Tibial nerve (tissue), 4 donors: Measurements from ENCODE around the gene RNASEH2B. TPM values are rescaled to one million over a fixed set of nuclear protein-coding genes. Genes with fewer than 3 reads are reported as not detected.

Experiments used
- DNase-seq, 2 donors: peaks; one replicate each; pipeline ENCODE4 v3.0.0-alpha.2; 2019; ENCODE audit warnings: low spot score in 2 of 2
- H3K27ac ChIP-seq, 4 donors: fragments of 200-600 bp; sonication (generic) in 3 of 4; one replicate each; pipeline ENCODE4 v1.5.1; 2017 to 2019; ENCODE audit warnings: mild to moderate bottlenecking in 1 of 4
- H3K27me3 ChIP-seq, 2 donors: fragments of 200-600 bp; sonication (generic) in 1 of 2; one replicate each; pipeline versions ENCODE4 v1.5.1 to v1.6.0; 2017 to 2019
- H3K36me3 ChIP-seq, 3 donors: fragments of 200-600 bp; sonication (generic); one replicate each; pipeline ENCODE4 v1.5.1; 2018 to 2019
- H3K4me1 ChIP-seq, 4 donors: fragments of 200-600 bp; sonication (generic) in 3 of 4; one replicate each; pipeline ENCODE4 v1.5.1; 2017 to 2019
- H3K4me3 ChIP-seq, 4 donors: fragments of 200-600 bp; sonication (generic) in 3 of 4; one replicate each; pipeline ENCODE4 v1.5.1; 2017 to 2019; ENCODE audit warnings: mild to moderate bottlenecking in 1 of 4, moderate library complexity in 1 of 4
- H3K9me3 ChIP-seq, 4 donors: fragments of 200-600 bp; sonication (generic) in 3 of 4; one replicate each; pipeline ENCODE4 v1.5.1; 2017 to 2019
- EP300 ChIP-seq, 2 donors: sonication (generic); formaldehyde crosslinking; IDR thresholded peaks; one replicate each; pipeline ENCODE4 v1.6.1; 2017; ENCODE audit warnings: antibody characterized with exemption in 2 of 2, mild to moderate bottlenecking in 1 of 2
- POLR2A ChIP-seq, 2 donors: fragments of 450-650 bp; IDR thresholded peaks; one replicate each; pipeline ENCODE4 v1.6.1; 2017; ENCODE audit warnings: antibody characterized with exemption in 2 of 2, mild to moderate bottlenecking in 2 of 2, moderate library complexity in 2 of 2
- WGBS, 2 donors: methylation state at CpG; one replicate each; pipeline ENCODE4 v1.1.5; 2018; 5-methylcytosine and 5-hydroxymethylcytosine counted together
- total RNA-seq, 4 donors: library from RNA; depleted of rRNA; stranded (reverse); fragments of >200 nt; gene quantifications; one replicate each; pipeline ENCODE4 v1.1.0, GENCODE V29; 2016
- TF ChIP-seq, protein P1 (sequence below), 5 experiments: fragments of 200-600 bp in 3 of 5; fragments of 450-650 bp in 2 of 5; sonication (generic) in 3 of 5; IDR thresholded peaks; one replicate each; pipeline ENCODE4 v1.5.1; 2016 to 2019; ENCODE audit warnings: antibody characterized with exemption in 5 of 5, mild to moderate bottlenecking in 3 of 5, moderate library complexity in 2 of 5

RNASEH2B gene
- total RNA-seq: 100 to 1,000 TPM in 1 of 4 donors, 10 to 100 TPM in 3; 52.5 to 104 (median 76.5) TPM

GRCh38 chr13:50909605-50910484 lies at the start of gene RNASEH2B:
Gene RNASEH2B (plus strand): TSS chr13:50909791. CDS start chr13:50910077, 286 bp downstream.
- Histone ChIP-seq H3K4me3 (peak within 1 kb of the TSS; percentile 63 to 95 (median 90)), H3K9me3 (no peaks in the 10 kb centered on the region), H3K36me3 (no peaks in the 10 kb centered on the region), H3K27me3 (no peaks in the 10 kb centered on the region), H3K27ac (peak within 1 kb of the TSS; percentile 81 to 95 (median 94)), H3K4me1 (peaks cover 0 to 52% (median 19%) of the 10 kb centered on the region in 4 donors)
- TF ChIP-seq, protein P1, sequence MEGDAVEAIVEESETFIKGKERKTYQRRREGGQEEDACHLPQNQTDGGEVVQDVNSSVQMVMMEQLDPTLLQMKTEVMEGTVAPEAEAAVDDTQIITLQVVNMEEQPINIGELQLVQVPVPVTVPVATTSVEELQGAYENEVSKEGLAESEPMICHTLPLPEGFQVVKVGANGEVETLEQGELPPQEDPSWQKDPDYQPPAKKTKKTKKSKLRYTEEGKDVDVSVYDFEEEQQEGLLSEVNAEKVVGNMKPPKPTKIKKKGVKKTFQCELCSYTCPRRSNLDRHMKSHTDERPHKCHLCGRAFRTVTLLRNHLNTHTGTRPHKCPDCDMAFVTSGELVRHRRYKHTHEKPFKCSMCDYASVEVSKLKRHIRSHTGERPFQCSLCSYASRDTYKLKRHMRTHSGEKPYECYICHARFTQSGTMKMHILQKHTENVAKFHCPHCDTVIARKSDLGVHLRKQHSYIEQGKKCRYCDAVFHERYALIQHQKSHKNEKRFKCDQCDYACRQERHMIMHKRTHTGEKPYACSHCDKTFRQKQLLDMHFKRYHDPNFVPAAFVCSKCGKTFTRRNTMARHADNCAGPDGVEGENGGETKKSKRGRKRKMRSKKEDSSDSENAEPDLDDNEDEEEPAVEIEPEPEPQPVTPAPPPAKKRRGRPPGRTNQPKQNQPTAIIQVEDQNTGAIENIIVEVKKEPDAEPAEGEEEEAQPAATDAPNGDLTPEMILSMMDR (IDR thresholded peaks at IDR 0.05): peak in 1 of 5 experiments; percentile 9
- TF ChIP-seq EP300 (IDR thresholded peaks at IDR 0.05): peak in 1 of 2 donors; percentile 62
- TF ChIP-seq POLR2A (IDR thresholded peaks at IDR 0.05): peak in 1 of 2 donors; percentile 54
- peak; percentile 30 to 41 for DNase-seq
- 0 to 1% methylated on average over 10 to 48 of the region's 107 CpGs for WGBS, 2 donors

- H3K4me1 ChIP-seq: peaks cover 0 to 5% (median 0%) of the 10 kb centered on the region in 4 donors
- peaks cover 0 to 25% (median 6%) of the 10 kb centered on the region in 4 donors for H3K9me3 ChIP-seq
- no peaks in the 10 kb centered on the region for H3K36me3 ChIP-seq
- 94 to 100% methylated on average over 1 of the region's 1 CpG for WGBS, 2 donors
- H3K27ac ChIP-seq: no peak overlapping the region
- no peak for DNase-seq
- no peak overlapping the region for H3K4me3 ChIP-seq
- TF ChIP-seq, protein P1 (IDR thresholded peaks at IDR 0.05): no peak
- TF ChIP-seq EP300 (IDR thresholded peaks at IDR 0.05): no peak
- TF ChIP-seq POLR2A (IDR thresholded peaks at IDR 0.05): no peak
- no peaks in the 10 kb centered on the region for H3K27me3 ChIP-seq
Measured at GRCh38 chr13:50864492-50864891, 45.1 kb upstream of the RNASEH2B start.

DNA sequence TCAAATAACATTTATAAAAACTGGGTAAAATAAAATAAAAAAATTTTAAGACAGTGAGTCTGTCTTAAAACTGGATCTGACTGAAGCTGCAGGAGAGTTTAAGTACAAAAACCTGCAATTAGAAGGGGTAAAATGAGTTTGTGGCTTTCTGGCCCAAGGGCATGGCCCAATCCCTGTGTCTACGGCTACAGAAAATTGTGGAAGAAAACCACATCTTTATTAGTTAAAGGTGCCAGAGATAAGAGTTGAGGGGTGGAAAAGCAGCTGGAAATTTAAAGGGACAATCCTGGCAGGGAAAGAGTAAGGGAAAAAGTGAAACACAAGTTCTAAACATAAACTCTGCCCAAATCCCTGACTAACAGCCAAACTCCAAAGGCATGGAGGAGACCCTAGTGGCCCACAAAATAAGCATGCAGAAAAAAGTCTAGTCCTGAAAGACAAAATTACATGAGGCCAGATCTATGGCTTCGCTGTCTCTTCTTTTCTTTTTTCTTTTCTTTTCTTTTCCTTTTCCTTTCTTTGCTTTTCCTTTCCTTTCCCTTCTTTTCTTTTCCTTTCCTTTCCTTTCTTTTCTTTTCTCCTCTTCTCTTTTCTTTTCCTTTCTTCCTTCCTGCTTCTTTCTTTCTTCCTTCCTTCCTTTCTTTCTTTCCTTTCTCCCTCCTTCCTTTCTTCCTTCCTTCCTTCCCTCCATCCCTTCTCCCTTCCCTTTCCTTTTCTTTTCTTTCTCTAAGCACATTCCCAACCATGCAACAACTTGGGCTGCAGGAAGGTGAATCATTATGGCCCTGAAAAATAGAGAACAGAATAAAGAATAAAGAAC lies 42.6 kb upstream of the RNASEH2B start:
- WGBS, 2 donors: 75 to 78% methylated on average over 2 of the region's 2 CpGs
- DNase-seq: no peak

DNA sequence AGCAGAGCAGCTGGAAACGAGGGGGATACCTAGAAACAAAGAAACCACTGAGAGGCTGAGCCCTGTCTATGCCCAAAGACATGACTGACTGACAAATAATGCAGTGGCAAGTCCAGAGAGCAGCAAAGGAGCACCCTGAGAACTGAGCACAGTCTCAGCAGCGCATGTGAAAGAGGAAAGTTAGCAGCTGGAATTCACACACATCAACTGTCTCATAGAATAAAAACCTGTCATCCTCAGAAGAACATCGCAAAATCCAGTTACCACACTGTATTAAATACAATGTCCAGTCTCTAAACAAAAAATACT lies 42.0 kb upstream of the RNASEH2B start:
- no peaks in the 10 kb centered on the region for H3K27me3 ChIP-seq
- 48% methylated on average over 3 of the region's 3 CpGs for WGBS, 2 donors
- H3K4me3 ChIP-seq: no peak overlapping the region
- H3K4me1 ChIP-seq: peaks cover 0 to 5% (median 0%) of the 10 kb centered on the region in 4 donors
- no peak for TF ChIP-seq EP300 (IDR thresholded peaks at IDR 0.05)
- TF ChIP-seq, protein P1 (IDR thresholded peaks at IDR 0.05): no peak
- no peak for TF ChIP-seq POLR2A (IDR thresholded peaks at IDR 0.05)
- H3K36me3 ChIP-seq: no peaks in the 10 kb centered on the region
- no peak overlapping the region for H3K27ac ChIP-seq
- no peak for DNase-seq
- peaks cover 0 to 2% (median under 1%) of the 10 kb centered on the region in 4 donors for H3K9me3 ChIP-seq

More for the DNA sequence above, 42.6 kb upstream of the RNASEH2B start:
- Histone ChIP-seq H3K36me3 (no peaks in the 10 kb centered on the region), H3K9me3 (peaks cover 0 to 6% (median 3%) of the 10 kb centered on the region in 4 donors), H3K27ac (no peak overlapping the region), H3K4me1 (peaks cover 0 to 5% (median 0%) of the 10 kb centered on the region in 4 donors), H3K4me3 (no peak overlapping the region), H3K27me3 (no peaks in the 10 kb centered on the region)
- TF ChIP-seq EP300 (IDR thresholded peaks at IDR 0.05) (no peak), POLR2A (IDR thresholded peaks at IDR 0.05) (no peak)
- TF ChIP-seq, protein P1 (IDR thresholded peaks at IDR 0.05): no peak
